GM23248 (cell line): ENCODE data around the gene ORMDL2. TPM values are rescaled to one million over a fixed set of nuclear protein-coding genes. Genes with fewer than 3 reads are reported as not detected.

Experiments used
- polyA plus RNA-seq: library from polyadenylated mRNA; unstranded; fragments of >200 nt; fragmentation: Nextera tagmentation; extraction: Ambion mirVana; gene quantifications from 2 replicates; pipeline ENCODE4 v1.2.1, GENCODE V29; 2016
- total RNA-seq: library from RNA; depleted of rRNA; stranded (reverse); fragments of >200 nt; shearing (Covaris generic); gene quantifications from 2 replicates; pipeline ENCODE4 v1.2.3, GENCODE V29; 2014; rRNA removed

ORMDL2 gene
- total and polyA plus RNA-seq, 2 experiments from 2014 or later: 21.7 to 87.7 TPM

Other genes starting within 250 kb of the ORMDL2 start
- gene OR2AP1, start 245.6 kb upstream of the ORMDL2 start, total RNA-seq: not detected in 2 replicates
- not detected in 2 replicates for gene OR2AP1, start 245.6 kb upstream of the ORMDL2 start, polyA plus RNA-seq
- not detected in 2 replicates for gene OR10P1, start 181.1 kb upstream of the ORMDL2 start, total RNA-seq
- gene OR10P1, start 181.1 kb upstream of the ORMDL2 start, polyA plus RNA-seq: not detected in 2 replicates
- 6.6 and 7.2 TPM in 2 replicates for gene ITGA7, start 110.1 kb upstream of the ORMDL2 start, total RNA-seq
- gene ITGA7, start 110.1 kb upstream of the ORMDL2 start, polyA plus RNA-seq: 2.0 and 2.1 TPM in 2 replicates
- 47.6 and 110 TPM in 2 replicates for gene BLOC1S1, start 102.0 kb upstream of the ORMDL2 start, total RNA-seq
- 193 and 197 TPM in 2 replicates for gene BLOC1S1, start 102.0 kb upstream of the ORMDL2 start, polyA plus RNA-seq
- gene RDH5, start 97.6 kb upstream of the ORMDL2 start, total RNA-seq: 15.4 and 27.2 TPM in 2 replicates
- gene RDH5, start 97.6 kb upstream of the ORMDL2 start, polyA plus RNA-seq: 15.6 and 17.6 TPM in 2 replicates
- gene CD63, start 89.0 kb upstream of the ORMDL2 start, total RNA-seq: 1,521 and 1,535 TPM in 2 replicates
- gene CD63, start 89.0 kb upstream of the ORMDL2 start, polyA plus RNA-seq: 3,562 and 3,671 TPM in 2 replicates
- 2.1 and 9.9 TPM in 2 replicates for gene GDF11, start 74.9 kb upstream of the ORMDL2 start, total RNA-seq
- gene GDF11, start 74.9 kb upstream of the ORMDL2 start, polyA plus RNA-seq: 0.56 and 0.67 TPM in 2 replicates
- 53.6 and 65.1 TPM in 2 replicates for gene SARNP, start 317 bp upstream of the ORMDL2 start, total RNA-seq
- gene SARNP, start 317 bp upstream of the ORMDL2 start, polyA plus RNA-seq: 131 and 139 TPM in 2 replicates
- gene DNAJC14, start 11.5 kb downstream of the ORMDL2 start, total RNA-seq: 38.7 and 43.8 TPM in 2 replicates
- gene DNAJC14, start 11.5 kb downstream of the ORMDL2 start, polyA plus RNA-seq: 23.7 and 24.5 TPM in 2 replicates
- 17.6 and 26.3 TPM in 2 replicates for gene MMP19, start 24.9 kb downstream of the ORMDL2 start, total RNA-seq
- 13.8 and 15.7 TPM in 2 replicates for gene MMP19, start 24.9 kb downstream of the ORMDL2 start, polyA plus RNA-seq
- 20.1 and 25.9 TPM in 2 replicates for gene PYM1, start 109.9 kb downstream of the ORMDL2 start, total RNA-seq
- gene PYM1, start 109.9 kb downstream of the ORMDL2 start, polyA plus RNA-seq: 33.5 and 34.4 TPM in 2 replicates
- gene DGKA, start 113.1 kb downstream of the ORMDL2 start, total RNA-seq: 66.6 and 67.7 TPM in 2 replicates
- 109 and 116 TPM in 2 replicates for gene DGKA, start 113.1 kb downstream of the ORMDL2 start, polyA plus RNA-seq
- 0.13 and 2.3 TPM in 2 replicates for gene PMEL, start 148.0 kb downstream of the ORMDL2 start, total RNA-seq
- gene PMEL, start 148.0 kb downstream of the ORMDL2 start, polyA plus RNA-seq: 0.38 and 0.76 TPM in 2 replicates
- gene CDK2, start 148.8 kb downstream of the ORMDL2 start, total RNA-seq: 20.8 and 34.9 TPM in 2 replicates
- 16.2 and 16.6 TPM in 2 replicates for gene CDK2, start 148.8 kb downstream of the ORMDL2 start, polyA plus RNA-seq
- 47.0 and 58.6 TPM in 2 replicates for gene RAB5B, start 156.0 kb downstream of the ORMDL2 start, total RNA-seq
- 65.8 and 66.6 TPM in 2 replicates for gene RAB5B, start 156.0 kb downstream of the ORMDL2 start, polyA plus RNA-seq
- gene SUOX, start 179.2 kb downstream of the ORMDL2 start, total RNA-seq: 10.2 and 19.1 TPM in 2 replicates
- gene SUOX, start 179.2 kb downstream of the ORMDL2 start, polyA plus RNA-seq: 9.5 and 10.0 TPM in 2 replicates
- gene IKZF4, start 203.0 kb downstream of the ORMDL2 start, total RNA-seq: 1.4 and 1.5 TPM in 2 replicates
- 0.99 and 1.1 TPM in 2 replicates for gene IKZF4, start 203.0 kb downstream of the ORMDL2 start, polyA plus RNA-seq
- 332 and 1,155 TPM in 2 replicates for gene RPS26, start 223.9 kb downstream of the ORMDL2 start, total RNA-seq
- gene RPS26, start 223.9 kb downstream of the ORMDL2 start, polyA plus RNA-seq: 271 and 274 TPM in 2 replicates